RPMI8226 (cell line): Measurements from ENCODE around the gene RBPJL.

ENCODE experiments used
- DNase-seq: peaks from one replicate; pipeline ENCODE4 v3.0.0-alpha.2; 2015

RBPJL gene

GRCh38 chr20:45294003-45294368 is 12.7 kb upstream of the RBPJL start:
- no peak for DNase-seq

DNA sequence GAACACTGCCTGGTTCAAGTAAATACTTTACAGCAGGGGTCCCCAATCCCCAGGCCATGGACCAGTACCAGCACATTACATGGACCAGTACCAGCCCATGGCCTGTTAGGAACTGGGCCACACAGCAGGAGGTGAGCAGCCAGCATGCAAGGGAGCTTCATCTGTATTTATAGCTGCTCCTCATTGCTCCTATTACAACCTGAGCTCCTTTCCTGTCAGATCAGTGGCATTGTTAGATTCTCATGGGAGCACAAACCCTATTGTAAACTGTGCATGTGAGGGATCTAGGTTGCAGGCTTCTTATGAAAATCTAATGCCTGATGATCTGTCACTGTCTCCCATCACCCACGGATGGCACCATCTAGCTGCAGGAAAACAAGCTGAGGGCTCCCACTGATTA is 12.0 kb upstream of the RBPJL start:
- no peak for DNase-seq

DNA sequence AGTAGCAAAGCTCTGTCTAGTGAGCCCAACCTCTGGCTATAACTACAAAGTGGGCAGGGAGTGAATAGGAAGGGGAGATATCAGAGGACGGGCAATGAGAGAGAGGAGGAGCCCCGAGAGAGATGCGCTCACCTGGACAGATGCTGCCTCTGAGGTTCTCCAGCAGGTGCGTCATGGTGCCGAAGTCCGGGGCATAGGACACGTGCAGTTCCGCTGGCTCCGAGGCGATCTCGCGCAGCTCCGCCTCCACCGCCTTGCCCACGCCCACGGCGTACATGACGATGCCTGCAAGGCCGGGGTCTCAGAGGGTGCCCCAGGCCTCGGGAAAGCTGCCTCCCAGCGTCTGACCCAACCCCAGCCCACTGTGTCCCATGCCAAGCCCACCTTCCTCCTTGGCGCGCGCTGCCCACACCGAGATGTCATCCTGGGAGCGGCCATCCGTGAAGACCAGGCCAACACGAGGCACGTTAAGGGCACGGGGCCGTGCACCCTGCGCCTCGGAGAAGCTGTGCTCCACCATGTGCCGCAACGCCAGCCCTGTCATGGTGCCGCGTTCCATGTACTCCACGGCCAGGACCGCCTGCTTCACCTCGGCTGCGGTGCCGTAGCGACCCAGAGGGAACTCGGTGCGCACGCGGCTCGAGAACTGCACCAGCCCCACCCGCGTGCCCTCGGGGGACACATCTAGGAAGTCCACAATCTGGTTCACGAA is 8.7 kb upstream of the RBPJL start:
- DNase-seq: no peak

DNA sequence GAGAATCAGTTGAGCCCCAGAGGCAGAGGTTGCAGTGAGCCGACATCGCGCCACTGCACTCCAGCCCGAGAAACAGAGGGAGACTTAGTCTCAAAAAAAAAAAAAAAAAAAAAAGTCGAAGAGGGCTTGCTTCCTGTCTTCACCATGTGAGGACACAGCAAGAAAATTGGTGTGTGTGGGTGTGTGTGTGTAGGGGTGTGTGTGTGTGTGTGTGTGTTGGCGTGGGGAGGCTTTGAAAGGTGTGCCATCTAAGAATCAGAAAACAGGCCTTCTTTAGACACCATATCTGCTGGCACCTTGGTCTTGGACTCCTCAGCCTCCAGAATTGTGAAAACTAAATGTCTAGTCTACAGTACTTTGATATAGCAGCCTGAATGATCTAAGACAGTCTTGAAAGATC is 6.9 kb upstream of the RBPJL start:
- DNase-seq: no peak

DNA sequence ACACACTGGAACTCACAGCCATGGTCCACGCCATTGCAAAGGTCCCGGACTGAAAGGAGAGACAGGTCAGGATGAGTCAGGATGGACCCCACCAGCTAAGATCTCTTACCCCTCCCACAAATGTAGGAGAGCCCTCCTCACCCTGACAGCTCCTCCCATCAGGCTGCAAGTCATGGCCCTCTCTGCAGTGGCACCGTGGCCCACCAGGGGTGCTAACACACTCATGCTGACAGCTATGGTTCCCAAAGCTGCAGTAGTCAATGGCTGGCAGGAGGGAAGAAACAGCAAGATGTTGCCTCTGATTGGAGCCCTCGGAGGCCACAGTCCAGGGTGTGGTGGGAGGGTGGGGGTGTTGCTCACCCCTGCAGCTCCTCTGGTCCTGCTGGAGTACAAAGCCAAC is 5.7 kb upstream of the RBPJL start:
- DNase-seq: peak; percentile 57

GRCh38 chr20:45301824-45302271 is 4.8 kb upstream of the RBPJL start:
- no peak for DNase-seq

- no peak for DNase-seq
Observed at GRCh38 chr20:45303586-45304463, 2.8 kb upstream of the RBPJL start.

DNA sequence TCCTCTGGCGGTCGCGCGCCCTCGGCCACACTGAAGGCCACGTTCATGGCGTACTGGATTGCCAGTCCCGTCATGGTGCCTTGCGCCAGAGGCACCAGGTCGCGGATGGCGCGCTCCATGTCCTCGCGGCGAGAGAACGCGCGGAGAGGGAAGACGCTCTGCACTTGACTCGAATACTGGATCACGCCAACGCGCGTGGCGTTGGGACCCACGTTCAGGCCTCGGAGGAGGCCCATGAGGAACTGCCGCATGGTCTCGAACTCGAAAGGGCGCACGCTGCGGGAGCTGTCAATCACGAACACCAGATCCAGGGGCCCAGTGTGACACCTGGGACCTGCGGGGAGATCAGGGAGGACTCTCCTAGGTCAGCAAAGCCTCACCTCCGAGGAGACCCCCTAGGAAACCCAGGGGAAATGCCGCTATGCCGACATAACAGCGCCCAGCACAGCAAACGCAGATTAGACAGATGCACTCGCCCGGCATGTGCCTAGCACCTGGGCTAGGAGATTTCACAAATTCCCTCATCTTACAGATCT is 2.1 kb upstream of the RBPJL start:
- DNase-seq: no peak

DNA sequence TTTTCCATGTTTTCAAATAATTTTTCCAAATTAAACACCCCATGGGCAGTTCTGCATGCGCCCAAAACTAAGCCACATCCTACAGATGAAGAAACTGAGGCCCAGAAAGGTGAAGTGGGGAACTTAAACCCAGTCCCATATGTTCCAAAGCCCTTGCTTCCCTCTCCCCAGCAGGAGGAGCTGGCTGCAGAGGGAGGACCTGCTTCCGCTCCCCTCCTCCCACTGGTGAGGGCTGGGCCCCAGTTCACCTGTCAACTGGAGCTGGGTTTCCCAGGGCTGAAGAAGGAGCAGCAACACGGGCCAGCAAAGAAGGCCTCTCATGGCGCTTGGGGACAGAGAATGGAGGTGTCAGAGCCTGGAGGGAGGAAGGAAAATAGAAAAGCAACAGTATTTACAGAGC is 1.4 kb upstream of the RBPJL start:
- DNase-seq: no peak

GRCh38 chr20:45307076-45307640 is 518 bp downstream of the RBPJL start:
- no peak for DNase-seq

DNA sequence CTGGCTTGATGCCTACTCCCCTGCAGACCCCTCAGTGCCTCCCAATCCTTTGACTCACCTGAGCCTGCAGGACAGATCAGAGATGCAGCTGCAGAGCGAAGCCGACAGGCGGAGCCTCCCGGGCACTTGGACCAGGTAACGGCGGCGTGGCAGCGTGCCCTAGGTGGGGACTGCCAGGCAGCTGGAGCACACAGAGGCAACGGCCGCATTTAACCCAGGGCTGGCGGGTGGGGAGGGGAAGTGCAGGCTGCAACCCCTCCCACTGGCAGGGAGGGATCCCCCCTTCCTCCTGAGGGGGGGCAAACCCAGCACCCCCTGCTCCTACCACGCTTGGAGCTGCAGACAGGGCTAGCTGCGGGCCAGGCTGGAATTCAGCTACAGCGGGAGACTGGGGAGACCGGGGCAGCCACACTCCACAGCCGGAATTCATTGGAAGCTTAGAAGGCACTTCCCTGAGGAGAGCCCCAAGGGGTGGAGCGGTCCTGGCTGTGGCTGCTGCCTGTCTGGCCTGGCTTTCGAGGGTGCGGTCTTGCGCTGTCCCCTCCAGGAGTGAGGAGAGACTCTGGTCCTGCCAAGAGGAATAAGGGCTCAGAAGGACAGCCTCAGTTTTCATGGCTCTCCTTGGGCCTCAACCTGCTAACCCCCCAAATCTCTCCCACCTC is 1.6 kb downstream of the RBPJL start, which contains the start of gene MATN4:
MATN4 (minus strand) TSS at position 183 of the 662 bp plus-strand sequence. CDS start 2,717 bp downstream, outside the sequence.
- DNase-seq: peak; percentile 60

GRCh38 chr20:45309075-45309474 is 2.4 kb downstream of the RBPJL start:
- no peak for DNase-seq

DNA sequence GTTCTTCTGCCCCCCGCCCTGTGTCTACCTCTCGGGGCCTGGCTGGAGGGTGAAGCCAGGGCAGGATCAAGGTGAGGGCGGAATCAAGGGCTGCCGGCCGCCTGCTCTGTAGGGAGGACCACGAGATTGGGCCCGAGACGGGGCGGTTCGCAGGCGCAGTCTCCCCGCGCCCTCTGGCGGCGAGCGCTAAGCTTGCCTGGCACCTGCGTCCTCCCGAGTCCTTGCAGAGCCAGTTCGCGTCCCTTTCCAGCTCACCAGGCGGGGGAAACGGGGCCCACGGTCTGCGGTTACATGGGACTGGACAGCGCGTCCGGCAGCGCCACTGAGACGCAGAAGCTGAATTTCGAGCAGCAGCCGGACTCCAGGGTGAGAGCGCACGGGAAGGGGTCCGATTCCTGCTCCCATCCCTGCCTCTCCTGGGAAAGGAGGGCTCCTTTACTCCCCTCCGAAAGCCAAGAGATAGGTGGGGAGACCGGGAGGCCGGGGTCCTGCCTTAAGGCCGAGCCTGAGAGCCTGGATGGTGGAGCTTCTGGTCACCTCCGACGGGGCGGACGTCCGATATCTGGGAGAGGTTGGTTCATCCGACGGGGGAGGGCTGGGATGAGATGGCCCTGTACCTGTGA is 5.1 kb downstream of the RBPJL start:
- peak; percentile 78 for DNase-seq

- no peak for DNase-seq
Observed at GRCh38 chr20:45312241-45312640, 5.6 kb downstream of the RBPJL start.

DNA sequence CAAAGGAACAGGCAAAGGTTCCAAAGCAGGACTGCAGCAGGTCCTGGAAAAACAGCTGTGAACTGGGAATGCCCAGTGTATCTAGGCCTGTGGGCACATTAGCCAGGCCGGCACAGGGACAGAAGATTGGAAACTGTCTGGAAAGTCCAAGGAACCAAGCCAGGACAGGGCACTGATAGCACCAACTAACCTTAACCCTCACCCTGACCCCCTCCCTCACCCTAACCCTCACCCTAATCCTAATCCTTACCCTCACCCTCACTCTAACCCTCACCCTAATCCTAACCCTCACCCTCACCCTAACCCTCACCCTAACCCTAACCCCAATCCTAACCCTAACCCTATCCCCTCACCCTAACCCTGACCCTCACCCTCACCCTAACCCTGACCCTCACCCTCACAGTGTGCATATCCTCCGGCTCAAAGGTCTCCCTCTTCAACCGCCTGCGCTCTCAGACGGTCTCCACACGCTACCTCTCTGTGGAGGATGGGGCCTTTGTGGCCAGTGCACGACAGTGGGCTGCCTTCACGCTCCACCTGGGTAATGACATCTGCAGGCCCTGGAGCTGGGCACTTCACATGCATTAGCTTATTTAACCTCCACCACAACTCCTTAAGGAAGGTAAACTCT is 6.5 kb downstream of the RBPJL start:
- no peak for DNase-seq

DNA sequence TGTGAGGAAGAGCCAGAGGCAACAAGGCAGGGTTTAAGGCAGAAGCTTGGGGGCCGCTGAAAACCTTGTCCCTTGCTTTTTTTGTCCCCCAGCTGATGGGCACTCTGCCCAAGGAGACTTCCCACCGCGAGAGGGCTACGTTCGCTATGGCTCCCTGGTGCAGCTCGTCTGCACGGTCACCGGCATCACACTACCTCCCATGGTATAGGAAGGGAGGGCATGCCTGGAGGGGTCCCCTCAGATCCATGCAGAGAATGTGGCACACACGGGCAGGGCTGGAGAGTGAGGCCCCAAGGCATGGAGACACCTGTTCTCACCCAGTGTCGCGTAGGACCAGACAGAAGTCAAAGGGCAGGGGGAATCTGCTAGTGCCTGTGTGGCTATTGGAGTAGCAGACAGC is 7.3 kb downstream of the RBPJL start:
- DNase-seq: no peak

DNA sequence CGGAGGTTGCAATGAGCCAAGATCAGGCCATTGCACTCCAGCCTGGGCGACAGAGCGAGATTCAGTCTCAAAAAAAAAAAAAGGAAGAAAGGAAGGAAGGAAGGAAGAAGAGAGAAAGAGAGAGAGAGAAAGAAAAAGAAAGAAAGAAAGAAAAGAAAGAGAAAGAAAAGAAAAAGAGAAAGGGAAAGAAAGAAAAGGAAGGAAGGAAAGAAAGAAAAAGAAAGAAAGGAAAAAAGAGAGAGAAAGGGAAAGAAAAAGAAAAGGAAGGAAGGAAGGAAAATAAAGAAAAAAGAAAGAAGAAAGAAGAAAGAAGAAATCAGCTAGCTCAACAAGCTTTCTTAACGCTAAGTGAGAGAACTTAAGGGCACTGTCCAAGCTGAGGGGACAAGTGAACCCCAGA is 9.0 kb downstream of the RBPJL start:
- no peak for DNase-seq

GRCh38 chr20:45316150-45317080 is 9.8 kb downstream of the RBPJL start:
- DNase-seq: no peak

- DNase-seq: no peak
Observed at GRCh38 chr20:45317826-45318225, 11.2 kb downstream of the RBPJL start.

GRCh38 chr20:45318386-45318939 is 11.8 kb downstream of the RBPJL start:
- no peak for DNase-seq

GRCh38 chr20:45318948-45319347 is 12.3 kb downstream of the RBPJL start:
- no peak for DNase-seq
